GM10248 (cell line): ENCODE data around the gene MARCHF10.

Source experiments
- CTCF ChIA-PET: fragments of 300-600 bp; sonication (Branson Sonifier 250); formaldehyde crosslinking; extraction: SDS; loops from one replicate; lab custom pipeline; 2021; ENCODE audit warnings: antibody characterized with exemption; lab: Yijun Ruan, JAX
- POLR2A ChIA-PET: fragments of 350-650 bp; sonication (Branson Sonifier 250); formaldehyde crosslinking; extraction: SDS; loops from one replicate; lab custom pipeline; 2020; ENCODE audit warnings: antibody characterized with exemption; lab: Yijun Ruan, JAX
- DNase-seq: peaks from one replicate; pipeline ENCODE4 v3.0.0; 2012; ENCODE audit errors: extremely low spot score
- TF ChIP-seq, protein P1 (sequence below): IDR thresholded peaks from 2 replicates; pipeline ENCODE4 v1.5.1; 2012; ENCODE audit warnings: mild to moderate bottlenecking, low read depth; ENCODE audit errors: extremely low read depth, missing control alignments, control extremely low read depth

MARCHF10 gene

GRCh38 chr17:62739645-62740388 lies 68.3 kb downstream of the MARCHF10 start:
- no peak for DNase-seq
- POLR2A ChIA-PET = interaction anchor here (0.7 kb wide), 1 partner anchor 866 kb away, joined by 5 read pairs; no protein-coding TSS in a partner anchor

GRCh38 chr17:62738281-62738680 lies 69.8 kb downstream of the MARCHF10 start:
- POLR2A ChIA-PET = no interaction called here
- CTCF ChIA-PET = interaction anchor here (0.7 kb wide), 1 partner anchor 9 kb away, joined by 3 read pairs; no protein-coding TSS in a partner anchor
- no peak for DNase-seq
- TF ChIP-seq, protein P1, sequence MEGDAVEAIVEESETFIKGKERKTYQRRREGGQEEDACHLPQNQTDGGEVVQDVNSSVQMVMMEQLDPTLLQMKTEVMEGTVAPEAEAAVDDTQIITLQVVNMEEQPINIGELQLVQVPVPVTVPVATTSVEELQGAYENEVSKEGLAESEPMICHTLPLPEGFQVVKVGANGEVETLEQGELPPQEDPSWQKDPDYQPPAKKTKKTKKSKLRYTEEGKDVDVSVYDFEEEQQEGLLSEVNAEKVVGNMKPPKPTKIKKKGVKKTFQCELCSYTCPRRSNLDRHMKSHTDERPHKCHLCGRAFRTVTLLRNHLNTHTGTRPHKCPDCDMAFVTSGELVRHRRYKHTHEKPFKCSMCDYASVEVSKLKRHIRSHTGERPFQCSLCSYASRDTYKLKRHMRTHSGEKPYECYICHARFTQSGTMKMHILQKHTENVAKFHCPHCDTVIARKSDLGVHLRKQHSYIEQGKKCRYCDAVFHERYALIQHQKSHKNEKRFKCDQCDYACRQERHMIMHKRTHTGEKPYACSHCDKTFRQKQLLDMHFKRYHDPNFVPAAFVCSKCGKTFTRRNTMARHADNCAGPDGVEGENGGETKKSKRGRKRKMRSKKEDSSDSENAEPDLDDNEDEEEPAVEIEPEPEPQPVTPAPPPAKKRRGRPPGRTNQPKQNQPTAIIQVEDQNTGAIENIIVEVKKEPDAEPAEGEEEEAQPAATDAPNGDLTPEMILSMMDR = no peak

More at GRCh38 chr17:62739645-62740388, 68.3 kb downstream of the MARCHF10 start:
- TF ChIP-seq, protein P1 = no peak
- CTCF ChIA-PET = interaction anchor here (1.0 kb wide), 1 partner anchor 12 kb away, joined by 3 read pairs; no protein-coding TSS in a partner anchor

DNA sequence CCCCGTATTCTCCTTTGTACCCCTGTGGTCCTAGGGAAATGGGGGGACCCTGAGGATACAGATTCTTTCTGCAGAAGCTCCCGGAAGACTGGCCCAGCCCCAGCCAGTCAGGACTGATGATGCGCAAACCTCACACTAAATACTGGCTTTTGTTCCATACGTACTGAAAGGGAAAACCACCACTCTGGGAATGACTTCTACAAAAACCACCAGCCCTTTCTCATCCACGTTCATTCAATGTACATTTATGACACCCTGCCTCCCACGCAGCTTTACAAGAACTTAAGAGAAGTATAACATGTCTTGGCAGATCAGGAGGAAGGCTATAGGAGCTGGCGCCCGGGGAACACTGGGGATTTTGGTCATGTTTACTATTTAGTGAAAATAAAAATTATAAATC lies 70.6 kb downstream of the MARCHF10 start:
- ChIA-PET CTCF (no interaction called here), POLR2A (no interaction called here)
- no peak for DNase-seq
- TF ChIP-seq, protein P1 = no peak

- ChIA-PET POLR2A (no interaction called here), CTCF (interaction anchor here (1.0 kb wide), 1 partner anchor 21 kb away, joined by 3 read pairs; no protein-coding TSS in a partner anchor)
- no peak for DNase-seq
- TF ChIP-seq, protein P1 = no peak
Measured at GRCh38 chr17:62735044-62735651, 73.0 kb downstream of the MARCHF10 start.

- TF ChIP-seq, protein P1 = no peak
- CTCF ChIA-PET = no interaction called here
- POLR2A ChIA-PET = no interaction called here
- DNase-seq = no peak
Measured at GRCh38 chr17:62732125-62732524, 76.0 kb downstream of the MARCHF10 start.

DNA sequence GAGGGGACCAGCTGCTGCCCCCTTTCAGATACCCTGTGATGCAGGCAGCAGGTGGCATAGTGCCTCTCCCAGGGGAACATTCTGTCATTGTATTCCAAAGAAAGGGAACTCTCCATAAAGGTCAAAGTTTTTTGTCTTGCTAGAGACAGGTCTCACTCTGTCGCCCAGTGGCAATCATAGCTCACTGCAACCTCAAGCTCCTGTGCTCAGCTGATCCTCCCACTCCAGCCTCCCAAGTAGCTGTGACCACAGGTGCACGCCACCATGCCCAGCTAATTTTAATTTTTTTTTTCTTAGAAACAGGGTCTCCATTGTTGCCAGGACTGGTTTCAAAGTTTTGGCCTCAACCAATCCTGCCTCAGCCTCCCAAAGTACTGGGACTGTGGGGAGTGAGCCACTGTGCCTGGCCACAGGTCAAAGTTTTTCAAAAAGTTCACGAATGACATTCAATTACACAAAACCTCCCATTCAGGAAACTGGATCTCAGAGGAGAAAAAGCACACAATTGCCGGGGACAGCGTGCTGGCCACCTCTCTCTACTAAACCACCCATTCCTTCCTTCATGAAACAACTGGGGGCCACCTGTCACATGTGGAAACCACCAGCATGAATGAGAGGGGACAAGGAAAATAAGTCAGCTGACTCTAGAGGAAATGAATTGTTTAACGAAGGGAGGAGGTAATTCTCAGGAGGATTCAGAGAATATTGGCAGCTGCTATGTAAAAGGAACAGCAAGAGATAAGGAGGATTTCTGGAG lies 80.0 kb downstream of the MARCHF10 start:
- TF ChIP-seq, protein P1 = peak; percentile 6
- CTCF ChIA-PET = no interaction called here
- POLR2A ChIA-PET = no interaction called here
- no peak for DNase-seq
